Activated CD4-positive, alpha-beta T cell treated with anti-CD3 and anti-CD28 coated beads, Interleukin-2, amount 50 U/mL, for 16 hours (primary cell): ENCODE data around the gene LTBP1.

ENCODE experiments used
- DNase-seq: peaks from one replicate; pipeline ENCODE4 v3.0.0-alpha.2; 2020

LTBP1 gene

GRCh38 chr2:33321876-33322483 lies 375.2 kb downstream of the LTBP1 start:
- DNase-seq = peak; percentile 30

DNA sequence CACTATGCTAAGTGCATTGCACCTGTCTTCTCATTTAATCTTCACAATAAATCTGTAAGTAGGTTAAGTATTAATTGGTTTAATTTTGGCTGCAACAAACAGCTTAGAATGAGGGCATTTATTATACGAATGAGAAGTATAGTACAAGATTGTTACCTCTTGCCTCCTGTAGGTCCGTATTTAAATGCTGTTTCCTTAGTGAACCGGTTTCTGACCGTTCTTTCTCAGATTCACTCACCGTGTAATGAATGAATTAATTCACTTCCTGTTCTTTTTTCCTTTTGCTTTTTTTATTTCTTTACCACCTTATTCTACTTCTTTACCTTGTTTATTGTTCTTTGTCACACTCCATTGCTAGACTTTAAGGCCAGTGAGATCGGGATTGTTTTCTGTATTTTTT lies 375.9 kb downstream of the LTBP1 start:
- peak; percentile 72 for DNase-seq

- DNase-seq = no peak
Observed at GRCh38 chr2:33323957-33324356, 377.2 kb downstream of the LTBP1 start.

- no peak for DNase-seq
Observed at GRCh38 chr2:33326100-33326499, 379.3 kb downstream of the LTBP1 start.

GRCh38 chr2:33333433-33333832 lies 386.7 kb downstream of the LTBP1 start:
- no peak for DNase-seq

DNA sequence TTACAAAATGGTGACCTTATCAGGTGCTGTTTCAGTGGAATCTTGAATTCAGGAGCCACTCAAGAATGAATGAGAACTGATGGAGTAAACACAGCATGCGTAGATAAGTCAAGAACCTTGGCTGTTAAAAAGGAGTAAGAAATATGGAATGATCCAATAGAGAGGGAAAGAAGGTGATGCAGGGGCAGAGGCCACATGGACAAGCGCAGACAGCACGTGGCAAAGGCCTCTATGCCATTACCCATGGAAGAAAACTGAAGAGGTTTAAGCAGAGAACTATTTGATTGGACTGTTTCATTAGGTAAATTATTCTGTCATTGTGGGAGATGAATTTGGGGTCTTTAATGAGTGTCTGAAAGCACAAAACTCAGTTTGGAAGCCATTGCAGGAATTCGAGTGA lies 387.3 kb downstream of the LTBP1 start:
- DNase-seq = no peak

GRCh38 chr2:33335516-33335915 lies 388.8 kb downstream of the LTBP1 start:
- no peak for DNase-seq

- DNase-seq = peak; percentile 66
Observed at GRCh38 chr2:33336036-33336625, 389.4 kb downstream of the LTBP1 start.

- DNase-seq = no peak
Observed at GRCh38 chr2:33337385-33337960, 390.7 kb downstream of the LTBP1 start.

GRCh38 chr2:33337981-33338380 lies 391.2 kb downstream of the LTBP1 start:
- DNase-seq = no peak

GRCh38 chr2:33339269-33339668 lies 392.5 kb downstream of the LTBP1 start:
- no peak for DNase-seq

DNA sequence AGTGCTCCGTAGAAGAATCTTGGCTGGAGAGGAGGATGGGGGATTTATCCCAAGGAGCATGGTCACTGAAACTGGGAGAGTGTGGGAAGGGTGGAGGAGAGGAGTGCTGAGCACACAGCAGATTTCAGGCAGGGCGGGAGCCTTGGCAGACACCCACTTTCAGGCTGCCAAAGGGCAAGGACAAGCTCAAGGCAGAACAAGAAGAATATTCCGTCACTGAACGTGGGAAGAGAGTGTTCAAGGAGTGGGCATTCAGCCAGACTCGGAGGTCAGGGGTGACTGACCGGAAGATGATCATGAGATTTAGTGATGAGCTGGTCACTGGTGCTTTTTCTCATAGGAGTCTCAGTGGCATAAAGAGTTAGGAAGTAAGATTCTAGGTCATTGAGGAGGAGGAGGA lies 393.5 kb downstream of the LTBP1 start:
- DNase-seq = no peak

DNA sequence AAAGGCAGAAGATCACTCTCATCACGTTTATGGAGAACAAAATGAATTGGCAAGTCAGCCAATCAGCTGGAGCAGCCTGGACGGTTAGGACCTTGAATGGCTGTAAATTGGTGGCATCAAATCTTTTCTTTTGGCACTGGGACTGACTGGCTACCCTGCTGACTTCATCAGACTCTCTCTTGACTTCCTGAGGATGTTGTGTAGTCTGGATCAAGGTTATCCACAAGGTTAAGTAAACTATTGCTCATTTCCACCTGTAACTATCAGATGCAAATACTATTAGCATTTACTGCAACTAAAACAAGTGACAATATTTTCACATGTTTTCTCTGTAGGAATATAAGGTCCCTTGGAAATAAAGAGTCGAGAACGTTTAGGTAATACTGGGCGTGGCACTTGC lies 395.4 kb downstream of the LTBP1 start:
- DNase-seq = no peak

GRCh38 chr2:33342705-33343104 lies 396.0 kb downstream of the LTBP1 start:
- DNase-seq = no peak

DNA sequence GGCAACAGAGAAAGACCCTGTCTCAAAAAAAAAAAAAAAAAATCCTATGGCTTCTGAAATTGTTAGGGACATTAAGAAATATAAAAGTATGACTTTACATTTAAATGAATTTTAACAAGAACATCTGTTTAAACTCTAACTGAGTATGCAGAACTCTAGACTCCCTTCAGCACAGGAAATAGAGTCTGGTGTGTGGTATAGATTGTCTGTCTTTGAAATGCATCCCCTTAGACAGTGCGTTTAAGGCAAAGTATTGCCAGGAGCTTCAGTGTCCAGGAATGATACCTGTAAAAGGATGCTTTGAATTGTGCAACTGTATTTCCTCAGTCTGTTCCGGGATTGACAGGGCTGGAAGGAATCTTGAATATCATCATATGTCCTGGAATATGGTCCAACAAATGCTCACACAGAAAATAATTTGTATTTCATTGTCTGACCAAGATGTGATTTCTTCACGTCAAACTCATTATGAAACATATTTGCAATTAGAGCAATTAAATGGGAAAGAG lies 396.7 kb downstream of the LTBP1 start:
- DNase-seq = no peak

- no peak for DNase-seq
Observed at GRCh38 chr2:33344230-33344629, 397.5 kb downstream of the LTBP1 start.

- DNase-seq = no peak
Observed at GRCh38 chr2:33347856-33348255, 401.1 kb downstream of the LTBP1 start.

- no peak for DNase-seq
Observed at GRCh38 chr2:33350632-33351031, 403.9 kb downstream of the LTBP1 start.

DNA sequence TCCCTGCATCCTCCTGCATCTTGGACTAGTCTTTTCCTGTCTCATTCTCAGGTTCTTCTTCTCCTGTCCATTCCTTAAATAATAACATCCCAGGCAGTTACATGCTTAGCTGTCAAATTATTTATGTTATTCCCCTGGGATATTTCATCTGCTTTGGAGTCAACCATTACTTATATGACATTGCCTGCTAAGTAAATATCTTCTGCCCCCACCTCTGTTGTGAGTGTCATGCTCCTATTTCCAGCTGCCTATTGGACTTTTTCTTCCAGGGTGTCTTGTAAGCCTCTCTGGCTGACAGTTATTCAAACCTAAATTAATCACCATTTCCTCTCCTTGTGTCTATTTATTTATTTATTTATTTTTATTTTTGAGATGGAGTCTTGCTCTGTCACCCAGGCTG lies 405.0 kb downstream of the LTBP1 start:
- no peak for DNase-seq

DNA sequence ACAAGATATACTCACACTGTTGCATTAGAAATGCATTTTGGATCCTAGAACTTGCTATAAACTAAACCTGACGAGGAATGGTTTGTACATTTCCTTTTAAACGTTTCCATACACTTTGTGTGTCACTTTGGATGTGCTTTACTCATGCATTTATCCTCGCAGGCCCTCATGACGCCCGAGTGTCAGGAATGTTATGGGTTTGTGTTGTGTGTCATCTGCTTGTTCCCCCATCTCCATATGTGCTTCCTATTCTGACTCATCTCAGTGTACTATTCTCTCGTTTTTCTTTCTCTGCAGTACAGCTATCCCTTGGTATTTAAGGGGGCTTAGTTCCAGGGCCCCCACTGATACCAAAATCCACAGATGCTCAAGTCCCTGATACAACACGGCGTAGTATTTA lies 408.2 kb downstream of the LTBP1 start:
- DNase-seq = no peak

- DNase-seq = no peak
Observed at GRCh38 chr2:33358878-33359277, 412.1 kb downstream of the LTBP1 start.

DNA sequence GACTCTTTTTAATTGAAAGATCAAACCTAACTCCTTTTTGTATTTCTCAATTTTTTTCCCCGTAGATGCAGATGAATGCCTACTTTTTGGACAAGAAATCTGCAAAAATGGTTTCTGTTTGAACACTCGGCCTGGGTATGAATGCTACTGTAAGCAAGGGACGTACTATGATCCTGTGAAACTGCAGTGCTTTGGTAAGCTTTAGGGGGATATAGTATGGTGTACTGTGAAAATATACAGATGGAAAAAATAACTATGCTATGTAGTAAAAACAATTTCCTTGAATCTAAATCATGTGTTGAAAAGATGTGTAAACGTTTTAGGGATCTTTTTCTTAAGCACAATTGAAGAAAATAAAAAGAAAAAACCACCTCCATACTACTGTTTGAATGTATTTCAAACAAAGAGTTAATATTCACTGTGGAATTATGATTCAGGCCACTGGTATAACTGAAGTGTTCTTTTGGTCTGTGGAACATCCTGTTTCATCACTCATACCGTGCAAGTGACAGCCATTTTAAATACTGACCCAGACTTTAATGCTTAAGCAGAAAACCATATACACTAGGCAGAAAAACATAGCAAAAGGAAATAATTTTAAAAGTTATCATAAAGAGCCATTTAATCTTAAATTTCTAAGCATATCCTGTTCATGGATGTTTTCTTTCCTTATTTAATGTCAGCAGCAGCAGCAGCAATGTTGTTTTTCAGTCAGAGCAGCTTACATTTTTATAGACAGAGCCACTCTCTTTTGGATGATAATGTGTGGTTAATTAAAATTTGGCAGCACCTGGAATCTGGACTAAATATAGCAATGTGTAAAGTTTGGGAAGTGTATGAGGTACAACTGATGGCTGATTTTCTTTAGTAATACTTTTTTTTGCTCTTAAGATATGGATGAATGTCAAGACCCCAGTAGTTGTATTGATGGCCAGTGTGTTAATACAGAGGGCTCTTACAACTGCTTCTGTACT lies 416.9 kb downstream of the LTBP1 start:
- DNase-seq = no peak

DNA sequence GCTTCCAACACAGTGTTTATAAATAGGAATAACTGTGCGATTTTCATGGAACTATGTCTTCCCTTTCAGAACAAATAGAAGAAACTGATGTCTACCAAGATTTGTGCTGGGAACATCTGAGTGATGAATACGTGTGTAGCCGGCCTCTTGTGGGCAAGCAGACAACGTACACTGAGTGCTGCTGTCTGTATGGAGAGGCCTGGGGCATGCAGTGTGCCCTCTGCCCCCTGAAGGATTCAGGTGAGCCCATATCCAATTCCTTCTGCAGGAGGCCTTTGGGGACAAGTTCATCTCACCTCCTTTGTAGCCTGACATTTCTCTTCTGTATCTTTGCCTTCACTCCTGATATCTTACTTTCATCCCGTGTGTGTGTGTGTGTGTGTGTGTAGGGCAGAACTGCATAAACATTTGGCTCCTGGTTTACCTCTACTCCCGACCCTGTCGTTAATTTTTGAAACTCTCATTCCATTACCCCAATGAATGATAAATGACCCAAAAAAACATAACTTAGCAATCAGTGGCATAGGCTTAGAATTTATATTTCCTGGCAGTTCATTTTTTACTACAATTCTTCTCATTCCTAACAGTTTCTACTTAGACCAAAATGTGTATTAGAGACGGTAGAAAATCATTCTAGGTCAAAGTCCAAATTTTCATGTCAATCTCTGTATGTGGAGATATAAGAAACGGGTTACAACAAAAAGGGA lies 418.7 kb downstream of the LTBP1 start:
- no peak for DNase-seq
